Non-pigmented ciliary epithelial cell (primary cell): ENCODE data around the gene RAB39B.

Source experiments
- DNase-seq: peaks from one replicate; pipeline ENCODE4 v3.0.0-alpha.2; 2010; ENCODE audit warnings: low read depth

The RAB39B gene

DNA sequence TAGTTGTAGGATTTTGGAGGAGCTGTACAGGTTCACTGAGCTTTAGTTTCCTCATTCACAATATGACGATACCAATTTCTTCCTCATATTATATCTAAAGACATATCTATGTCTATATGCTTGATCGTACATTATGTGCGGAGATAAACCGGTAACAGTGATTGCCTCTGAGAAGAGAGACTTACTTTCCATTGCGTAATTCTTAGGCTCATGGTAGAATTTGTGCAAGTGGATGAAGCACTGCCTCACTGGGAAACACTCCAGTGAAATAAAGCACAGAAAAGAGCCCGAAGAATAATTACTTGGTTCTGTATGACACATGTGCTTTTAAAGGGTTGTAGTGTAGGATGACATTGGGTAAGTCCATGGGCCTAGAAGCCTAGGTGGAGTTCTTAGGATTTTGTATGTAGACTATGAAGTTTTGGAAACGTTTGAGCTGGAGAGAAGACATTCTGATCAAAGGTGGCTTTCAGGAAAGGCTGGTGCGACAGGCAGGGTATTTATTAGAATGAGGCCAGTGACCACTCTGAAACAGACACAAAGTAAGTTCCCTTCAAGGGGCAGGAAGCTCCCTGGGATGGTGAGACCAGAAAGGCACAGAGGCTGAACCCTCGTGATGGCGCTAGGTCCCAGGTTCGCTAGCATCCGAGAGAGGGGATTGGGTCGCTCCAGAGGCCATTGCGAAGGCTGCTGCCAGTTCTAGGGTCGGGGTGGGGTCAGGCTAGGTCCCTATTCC lies 48.7 kb downstream of the RAB39B start:
- no peak for DNase-seq

GRCh38 chrX:155213731-155214130 lies 50.6 kb downstream of the RAB39B start:
- DNase-seq, result no peak

GRCh38 chrX:155211208-155211607 lies 53.1 kb downstream of the RAB39B start:
- DNase-seq, result no peak
